DND-41 (cell line): ENCODE measurements around the gene EIF3A.

Source experiments
- ATAC-seq: fragments of 200-7000 bp; cut with Tn5 transposase; 3 replicates; pipeline ENCODE4 v1.9.1; 2021; ENCODE audit warnings: low read depth; ENCODE audit not compliant: insufficient read depth
- DNase-seq: peaks from one replicate; pipeline ENCODE4 v3.0.0-alpha.2; 2020
- H2AFZ ChIP-seq: 2 replicates; pipeline ENCODE4 v1.6.0; 2012; ENCODE audit warnings: low read depth, low read length
- H3K27ac ChIP-seq: 2 replicates; pipeline ENCODE4 v1.5.1; 2012; ENCODE audit warnings: low read length, inconsistent platforms
- H3K27me3 ChIP-seq: fragments of 200-600 bp; sonication (generic); 2 replicates; pipeline ENCODE4 v1.6.0; 2012; ENCODE audit warnings: low read length, mild to moderate bottlenecking, inconsistent platforms; ENCODE audit not compliant: insufficient read depth, poor library complexity
- H3K36me3 ChIP-seq: 2 replicates; pipeline ENCODE4 v1.5.1; 2012; ENCODE audit warnings: low read length, inconsistent platforms; ENCODE audit not compliant: insufficient read depth
- H3K4me1 ChIP-seq: 2 replicates; pipeline ENCODE4 v1.5.1; 2012; ENCODE audit warnings: mild to moderate bottlenecking, low read length; ENCODE audit not compliant: insufficient read depth
- H3K4me2 ChIP-seq: 2 replicates; pipeline ENCODE4 v1.6.0; 2012; ENCODE audit warnings: mild to moderate bottlenecking, moderate library complexity, low read length, inconsistent platforms; ENCODE audit not compliant: insufficient read depth
- H3K4me3 ChIP-seq, 2 experiments: fragments of 200-600 bp in 1 of 2; shearing (Covaris generic) in 1 of 2; 2 replicates each; pipeline ENCODE4 v1.5.1; 2012 to 2016; ENCODE audit warnings: inconsistent platforms in 2 of 2, low read length in 2 of 2, mild to moderate bottlenecking in 2 of 2, low read depth in 1 of 2, moderate library complexity in 1 of 2
- H3K79me2 ChIP-seq: 2 replicates; pipeline ENCODE4 v1.6.0; 2012; ENCODE audit warnings: low read length, inconsistent platforms; ENCODE audit not compliant: insufficient read depth
- H3K9ac ChIP-seq: 2 replicates; pipeline ENCODE4 v1.6.0; 2012; ENCODE audit warnings: low read depth, mild to moderate bottlenecking, inconsistent platforms, low read length, moderate library complexity
- H3K9me3 ChIP-seq: 2 replicates; pipeline ENCODE4 v1.5.1; 2012; ENCODE audit warnings: low read length, moderate library complexity, mild to moderate bottlenecking, inconsistent platforms; ENCODE audit not compliant: insufficient read depth, severe bottlenecking
- H4K20me1 ChIP-seq: 2 replicates; pipeline ENCODE4 v1.6.0; 2012; ENCODE audit warnings: low read length; ENCODE audit not compliant: insufficient read depth
- CTCF ChIP-seq: IDR thresholded peaks from 2 replicates; pipeline ENCODE4 v1.5.1; 2012; ENCODE audit warnings: borderline replicate concordance, low read length, moderate library complexity, mild to moderate bottlenecking; ENCODE audit not compliant: poor library complexity, severe bottlenecking; ENCODE audit errors: extremely low read depth
- EZH2 ChIP-seq: IDR thresholded peaks from 3 replicates; pipeline ENCODE4 v1.6.1; 2012; ENCODE audit warnings: borderline replicate concordance, low read depth, mild to moderate bottlenecking, moderate library complexity, low read length, inconsistent platforms; ENCODE audit not compliant: severe bottlenecking

EIF3A gene

GRCh38 chr10:119078422-119079179 lies 2.0 kb downstream of the EIF3A start:
- H3K27me3 ChIP-seq, result no peaks in the 10 kb centered on the region
- peaks cover 83% of the 10 kb centered on the region for H3K79me2 ChIP-seq
- H2AFZ ChIP-seq, result no peak overlapping the region
- peak overlapping the region; percentile 63 to 99 for H3K4me3 ChIP-seq
- H3K9ac ChIP-seq, result peak overlapping the region; percentile 94
- no peak for DNase-seq
- peak overlapping the region; percentile 84 for H3K27ac ChIP-seq
- H3K4me2 ChIP-seq, result peak overlapping the region; percentile 75
- H3K36me3 ChIP-seq, result peaks cover 51% of the 10 kb centered on the region
- no peak for TF ChIP-seq CTCF
- TF ChIP-seq EZH2, result no peak
- peaks cover 59% of the 10 kb centered on the region for H3K4me1 ChIP-seq
- no peaks in the 10 kb centered on the region for H3K9me3 ChIP-seq
- no peak for ATAC-seq
- H4K20me1 ChIP-seq, result peaks cover 61% of the 10 kb centered on the region

GRCh38 chr10:119073584-119073983 lies 7.0 kb downstream of the EIF3A start:
- peaks cover 84% of the 10 kb centered on the region for H3K36me3 ChIP-seq
- H3K4me2 ChIP-seq, result no peak overlapping the region; the same call in 1 of the 2 replicates
- H4K20me1 ChIP-seq, result peaks cover 84% of the 10 kb centered on the region

DNA sequence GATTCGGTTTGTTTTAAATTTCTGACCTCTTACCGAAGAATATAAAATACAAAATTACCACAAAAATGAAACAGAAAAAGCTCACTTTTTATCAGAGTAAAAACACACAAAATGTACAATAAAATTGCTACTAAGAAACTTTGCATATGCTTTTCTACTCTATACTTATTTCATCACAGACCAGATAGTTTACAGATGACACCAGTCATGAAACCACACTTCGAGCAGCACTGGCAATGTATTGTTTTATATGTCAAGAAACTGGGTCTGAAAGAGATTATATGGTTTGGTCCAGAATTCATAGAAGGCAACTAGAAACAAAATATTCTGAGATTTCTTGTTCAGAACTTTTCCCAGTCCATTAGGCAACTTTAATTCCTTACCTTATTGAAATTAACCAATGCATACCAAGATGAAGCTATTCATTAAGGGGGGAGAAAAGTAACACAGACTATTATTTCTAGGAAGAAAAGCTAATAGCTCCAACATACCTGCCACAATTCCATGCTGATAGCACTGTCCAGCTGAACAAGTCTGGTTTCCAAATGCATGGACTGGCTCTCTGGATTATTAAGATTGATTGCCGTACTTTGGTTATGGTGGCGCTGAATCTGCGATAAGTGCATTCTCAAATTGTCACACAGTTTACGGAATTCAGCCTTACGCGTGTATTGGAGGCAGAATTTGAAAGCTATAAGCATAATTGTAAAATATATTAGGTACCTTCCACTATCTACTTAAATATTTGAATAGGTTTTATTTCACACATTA lies 10.0 kb downstream of the EIF3A start:
- H2AFZ ChIP-seq, result no peak overlapping the region
- no peak overlapping the region for H3K4me3 ChIP-seq
- TF ChIP-seq EZH2 (no peak), CTCF (no peak)
- no peak overlapping the region for H3K9ac ChIP-seq
- peaks cover 18% of the 10 kb centered on the region; the same call in 1 of the 2 replicates for H3K4me1 ChIP-seq
- no peak overlapping the region; the same call in 1 of the 2 replicates for H3K4me2 ChIP-seq
- H3K79me2 ChIP-seq, result peaks cover 97% of the 10 kb centered on the region
- peaks cover 92% of the 10 kb centered on the region for H3K36me3 ChIP-seq
- DNase-seq (no peak), ATAC-seq (no peak)
- peaks cover 77% of the 10 kb centered on the region for H4K20me1 ChIP-seq
- no peak overlapping the region for H3K27ac ChIP-seq
- H3K27me3 ChIP-seq, result no peaks in the 10 kb centered on the region
- no peaks in the 10 kb centered on the region for H3K9me3 ChIP-seq

More at GRCh38 chr10:119073584-119073983, 7.0 kb downstream of the EIF3A start:
- DNase-seq, result no peak
- peaks cover 46% of the 10 kb centered on the region for H3K4me1 ChIP-seq
- no peak for ATAC-seq
- H3K9me3 ChIP-seq, result no peaks in the 10 kb centered on the region
- no peak overlapping the region; a peak in 1 of 4 replicates for H3K4me3 ChIP-seq
- H3K9ac ChIP-seq, result no peak overlapping the region
- TF ChIP-seq CTCF, result no peak
- H3K79me2 ChIP-seq, result peaks cover 100% of the 10 kb centered on the region
- no peak overlapping the region for H2AFZ ChIP-seq
- no peak overlapping the region for H3K27ac ChIP-seq
- no peaks in the 10 kb centered on the region for H3K27me3 ChIP-seq
